ENCODE measurements around the gene C2orf78.

C2orf78 gene

DNA sequence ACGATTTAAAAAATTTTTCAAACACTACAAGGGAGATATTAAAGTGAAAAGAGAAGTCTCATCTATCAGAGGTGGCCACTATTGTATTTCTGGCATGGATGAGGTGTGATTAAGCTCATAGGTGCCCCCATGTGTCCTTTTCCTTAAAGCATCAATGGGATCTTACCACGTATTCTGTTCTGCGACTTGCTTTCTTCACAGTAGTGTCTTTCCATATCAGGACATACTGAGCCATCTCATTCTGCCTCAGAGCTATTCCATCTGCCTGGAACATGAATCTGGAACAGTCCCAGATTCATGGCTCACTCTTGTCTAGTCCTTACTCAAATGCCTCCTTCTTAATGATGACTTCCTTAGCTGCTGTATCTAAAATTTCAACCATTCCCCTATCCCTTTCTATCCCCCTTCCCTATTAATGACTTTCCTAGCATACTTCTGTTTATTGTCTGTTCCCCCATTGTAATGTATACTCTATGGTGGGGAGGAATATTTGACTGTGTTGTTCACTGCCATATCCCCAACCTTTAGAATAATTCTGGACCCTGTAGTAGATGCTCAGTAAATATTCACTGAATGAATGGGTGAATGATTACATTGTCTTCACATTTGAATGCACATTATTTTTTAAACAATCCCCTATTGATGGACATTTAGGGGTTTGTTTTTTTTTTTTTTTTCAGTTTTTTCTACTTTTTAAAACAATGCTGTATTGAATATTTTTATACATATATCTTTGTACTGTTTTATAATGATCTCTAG, 55.8 kb downstream of the C2orf78 start:
- Histone ChIP-seq H3K4me3 (ENCODE audit: low read length) (no peak overlapping the region), H3K36me3 (ENCODE audit: insufficient read depth, low read length) (peaks cover 58% of the 10 kb centered on the region), H3K4me1 (ENCODE audit: insufficient read depth, low read length) (no peaks in the 10 kb centered on the region), H3K27me3 (ENCODE audit: insufficient read depth, low read length) (no peaks in the 10 kb centered on the region), H3K9ac (ENCODE audit: low read depth, low read length) (no peak overlapping the region), H3K27ac (ENCODE audit: low read depth, low read length) (no peak overlapping the region), H3K9me3 (ENCODE audit: insufficient read depth, low read depth, low read length) (no peaks in the 10 kb centered on the region)
- 82% methylated on average over 2 of the region's 3 CpGs for WGBS

- Histone ChIP-seq H3K9me3 (ENCODE audit: insufficient read depth, low read depth, low read length) (no peaks in the 10 kb centered on the region), H3K36me3 (ENCODE audit: insufficient read depth, low read length) (peaks cover 70% of the 10 kb centered on the region), H3K9ac (ENCODE audit: low read depth, low read length) (no peak overlapping the region), H3K4me1 (ENCODE audit: insufficient read depth, low read length) (no peaks in the 10 kb centered on the region), H3K27ac (ENCODE audit: low read depth, low read length) (no peak overlapping the region), H3K4me3 (ENCODE audit: low read length) (no peak overlapping the region), H3K27me3 (ENCODE audit: insufficient read depth, low read length) (no peaks in the 10 kb centered on the region)
- WGBS: 87% methylated on average over 5 of the region's 5 CpGs
Observed at GRCh38 chr2:73841912-73842738, 58.1 kb downstream of the C2orf78 start.

DNA sequence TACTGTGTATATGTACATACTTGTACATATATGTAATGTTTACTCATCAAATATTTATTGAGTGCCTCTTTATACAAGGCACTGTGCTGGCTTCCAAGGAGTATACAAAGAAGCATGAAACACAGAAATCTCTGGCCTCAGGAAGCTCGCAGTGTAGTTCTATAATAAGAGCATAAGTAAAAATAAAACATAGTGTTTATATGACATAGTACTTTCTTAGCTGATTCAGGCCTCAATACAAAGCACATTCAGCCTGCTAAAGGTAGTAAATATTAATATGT, 58.7 kb downstream of the C2orf78 start:
- no peak overlapping the region for H3K27ac ChIP-seq (ENCODE audit: low read depth, low read length)
- peaks cover 76% of the 10 kb centered on the region for H3K36me3 ChIP-seq (ENCODE audit: insufficient read depth, low read length)
- H3K4me3 ChIP-seq (ENCODE audit: low read length): no peak overlapping the region
- H3K4me1 ChIP-seq (ENCODE audit: insufficient read depth, low read length): no peaks in the 10 kb centered on the region
- WGBS: no CpG with 5 or more reads among the region's 1 CpG
- no peaks in the 10 kb centered on the region for H3K27me3 ChIP-seq (ENCODE audit: insufficient read depth, low read length)
- no peaks in the 10 kb centered on the region for H3K9me3 ChIP-seq (ENCODE audit: insufficient read depth, low read depth, low read length)
- H3K9ac ChIP-seq (ENCODE audit: low read depth, low read length): no peak overlapping the region

DNA sequence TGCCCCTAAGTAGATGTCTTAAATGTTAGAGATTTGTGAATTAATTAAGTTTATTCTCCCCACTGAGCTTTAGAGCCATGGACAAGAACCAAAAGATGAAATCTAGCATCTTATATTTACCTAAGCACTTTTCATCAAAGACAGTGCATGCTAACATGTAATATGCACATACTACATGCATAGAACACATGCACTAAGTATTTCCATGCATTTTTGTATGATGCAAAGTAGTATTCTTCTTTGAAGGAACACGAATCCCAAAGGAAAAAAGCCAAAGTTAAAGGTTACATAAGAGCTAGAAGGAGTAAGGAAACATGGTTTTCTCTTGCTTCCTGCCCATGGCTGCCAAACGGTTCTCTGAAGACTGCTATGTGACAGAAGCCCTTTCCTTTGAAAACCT, 60.1 kb downstream of the C2orf78 start:
- H3K36me3 ChIP-seq (ENCODE audit: insufficient read depth, low read length): peaks cover 86% of the 10 kb centered on the region
- H3K9ac ChIP-seq (ENCODE audit: low read depth, low read length): no peak overlapping the region
- H3K27me3 ChIP-seq (ENCODE audit: insufficient read depth, low read length): no peaks in the 10 kb centered on the region
- no peaks in the 10 kb centered on the region for H3K9me3 ChIP-seq (ENCODE audit: insufficient read depth, low read depth, low read length)
- no peak overlapping the region for H3K4me3 ChIP-seq (ENCODE audit: low read length)
- no peaks in the 10 kb centered on the region for H3K4me1 ChIP-seq (ENCODE audit: insufficient read depth, low read length)
- H3K27ac ChIP-seq (ENCODE audit: low read depth, low read length): no peak overlapping the region
- 95% methylated on average over 2 of the region's 2 CpGs for WGBS

DNA sequence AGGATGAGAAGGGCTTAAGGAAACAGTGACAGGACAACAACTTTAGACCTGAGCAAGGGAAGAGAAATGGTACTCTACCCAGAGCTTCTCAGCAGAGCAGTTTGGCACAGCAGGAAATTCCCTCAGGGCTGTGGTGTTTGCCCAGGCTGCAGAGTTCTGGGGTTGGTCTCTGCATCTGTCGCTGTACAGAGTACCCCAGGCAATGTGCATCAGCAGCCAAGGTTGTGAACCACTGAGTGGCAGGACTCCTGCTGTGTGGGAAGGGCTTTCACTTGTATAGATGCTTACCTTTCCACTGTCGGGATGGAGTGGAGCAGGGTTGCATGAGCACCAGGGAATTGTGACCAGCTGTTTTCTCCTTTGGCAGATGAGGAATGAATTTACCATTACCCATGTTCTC, 66.0 kb downstream of the C2orf78 start:
- Histone ChIP-seq H3K9me3 (ENCODE audit: insufficient read depth, low read depth, low read length) (no peaks in the 10 kb centered on the region), H3K27ac (ENCODE audit: low read depth, low read length) (no peak overlapping the region), H3K9ac (ENCODE audit: low read depth, low read length) (no peak overlapping the region), H3K4me1 (ENCODE audit: insufficient read depth, low read length) (no peaks in the 10 kb centered on the region), H3K4me3 (ENCODE audit: low read length) (no peak overlapping the region), H3K27me3 (ENCODE audit: insufficient read depth, low read length) (no peaks in the 10 kb centered on the region), H3K36me3 (ENCODE audit: insufficient read depth, low read length) (peaks cover 96% of the 10 kb centered on the region)
- 95% methylated on average over 2 of the region's 2 CpGs for WGBS

DNA sequence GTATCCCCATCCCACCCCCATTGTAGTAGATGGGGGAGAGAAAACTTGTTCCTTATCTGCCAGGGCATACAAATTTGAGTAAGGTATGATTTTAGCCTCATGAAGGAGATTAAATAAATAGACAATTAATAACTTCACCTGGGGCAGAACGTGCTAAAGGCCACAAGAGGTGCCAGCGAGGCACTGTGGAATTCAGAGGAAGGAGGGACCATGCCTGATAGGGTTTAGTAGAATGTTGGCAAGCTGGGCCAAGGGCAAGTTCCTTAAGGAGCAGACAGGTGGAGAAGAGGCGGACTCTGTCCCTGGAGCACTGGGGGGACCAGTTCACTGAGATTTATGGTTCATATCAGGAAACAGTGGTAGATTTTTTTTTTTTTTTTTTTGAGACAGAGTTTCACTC, 67.3 kb downstream of the C2orf78 start:
- Histone ChIP-seq H3K4me3 (ENCODE audit: low read length) (no peak overlapping the region), H3K36me3 (ENCODE audit: insufficient read depth, low read length) (peaks cover 95% of the 10 kb centered on the region), H3K4me1 (ENCODE audit: insufficient read depth, low read length) (no peaks in the 10 kb centered on the region), H3K27ac (ENCODE audit: low read depth, low read length) (no peak overlapping the region), H3K9me3 (ENCODE audit: insufficient read depth, low read depth, low read length) (no peaks in the 10 kb centered on the region), H3K9ac (ENCODE audit: low read depth, low read length) (no peak overlapping the region), H3K27me3 (ENCODE audit: insufficient read depth, low read length) (no peaks in the 10 kb centered on the region)
- WGBS: 91% methylated on average over 3 of the region's 3 CpGs

DNA sequence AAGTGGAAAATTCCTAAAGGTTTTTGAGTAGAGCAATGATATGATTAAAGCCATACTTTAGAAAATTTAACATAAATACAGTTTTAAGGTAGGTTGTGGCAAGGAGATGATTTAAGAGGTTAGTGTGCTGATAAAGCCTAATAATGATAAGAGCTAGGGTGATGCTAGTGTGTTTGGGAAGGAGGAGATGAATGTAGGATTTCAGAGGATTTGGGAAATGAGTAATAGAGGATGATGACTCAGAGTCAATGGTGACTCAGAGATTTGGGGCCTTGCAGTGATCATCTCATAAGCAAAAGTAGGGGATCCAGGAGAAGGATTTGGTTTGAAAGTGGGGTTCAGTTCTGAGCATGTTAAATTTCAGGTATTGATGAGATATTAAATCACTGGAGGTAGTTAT, 68.0 kb downstream of the C2orf78 start:
- no peak overlapping the region for H3K9ac ChIP-seq (ENCODE audit: low read depth, low read length)
- no peaks in the 10 kb centered on the region for H3K4me1 ChIP-seq (ENCODE audit: insufficient read depth, low read length)
- no peak overlapping the region for H3K27ac ChIP-seq (ENCODE audit: low read depth, low read length)
- H3K4me3 ChIP-seq (ENCODE audit: low read length): no peak overlapping the region
- H3K27me3 ChIP-seq (ENCODE audit: insufficient read depth, low read length): no peaks in the 10 kb centered on the region
- peaks cover 95% of the 10 kb centered on the region for H3K36me3 ChIP-seq (ENCODE audit: insufficient read depth, low read length)
- no peaks in the 10 kb centered on the region for H3K9me3 ChIP-seq (ENCODE audit: insufficient read depth, low read depth, low read length)

- 91% methylated on average over 2 of the region's 2 CpGs for WGBS
- H3K4me3 ChIP-seq (ENCODE audit: low read length): no peak overlapping the region
- H3K27ac ChIP-seq (ENCODE audit: low read depth, low read length): no peak overlapping the region
- H3K9ac ChIP-seq (ENCODE audit: low read depth, low read length): no peak overlapping the region
- no peaks in the 10 kb centered on the region for H3K4me1 ChIP-seq (ENCODE audit: insufficient read depth, low read length)
- peaks cover 87% of the 10 kb centered on the region for H3K36me3 ChIP-seq (ENCODE audit: insufficient read depth, low read length)
- no peaks in the 10 kb centered on the region for H3K9me3 ChIP-seq (ENCODE audit: insufficient read depth, low read depth, low read length)
- H3K27me3 ChIP-seq (ENCODE audit: insufficient read depth, low read length): no peaks in the 10 kb centered on the region
Observed at GRCh38 chr2:73855526-73855925, 71.5 kb downstream of the C2orf78 start.

GRCh38 chr2:73856214-73856613, 72.2 kb downstream of the C2orf78 start:
- Histone ChIP-seq H3K9me3 (ENCODE audit: insufficient read depth, low read depth, low read length) (no peaks in the 10 kb centered on the region), H3K9ac (ENCODE audit: low read depth, low read length) (no peak overlapping the region), H3K36me3 (ENCODE audit: insufficient read depth, low read length) (peaks cover 87% of the 10 kb centered on the region), H3K27ac (ENCODE audit: low read depth, low read length) (no peak overlapping the region), H3K4me3 (ENCODE audit: low read length) (no peak overlapping the region), H3K4me1 (ENCODE audit: insufficient read depth, low read length) (no peaks in the 10 kb centered on the region), H3K27me3 (ENCODE audit: insufficient read depth, low read length) (no peaks in the 10 kb centered on the region)

DNA sequence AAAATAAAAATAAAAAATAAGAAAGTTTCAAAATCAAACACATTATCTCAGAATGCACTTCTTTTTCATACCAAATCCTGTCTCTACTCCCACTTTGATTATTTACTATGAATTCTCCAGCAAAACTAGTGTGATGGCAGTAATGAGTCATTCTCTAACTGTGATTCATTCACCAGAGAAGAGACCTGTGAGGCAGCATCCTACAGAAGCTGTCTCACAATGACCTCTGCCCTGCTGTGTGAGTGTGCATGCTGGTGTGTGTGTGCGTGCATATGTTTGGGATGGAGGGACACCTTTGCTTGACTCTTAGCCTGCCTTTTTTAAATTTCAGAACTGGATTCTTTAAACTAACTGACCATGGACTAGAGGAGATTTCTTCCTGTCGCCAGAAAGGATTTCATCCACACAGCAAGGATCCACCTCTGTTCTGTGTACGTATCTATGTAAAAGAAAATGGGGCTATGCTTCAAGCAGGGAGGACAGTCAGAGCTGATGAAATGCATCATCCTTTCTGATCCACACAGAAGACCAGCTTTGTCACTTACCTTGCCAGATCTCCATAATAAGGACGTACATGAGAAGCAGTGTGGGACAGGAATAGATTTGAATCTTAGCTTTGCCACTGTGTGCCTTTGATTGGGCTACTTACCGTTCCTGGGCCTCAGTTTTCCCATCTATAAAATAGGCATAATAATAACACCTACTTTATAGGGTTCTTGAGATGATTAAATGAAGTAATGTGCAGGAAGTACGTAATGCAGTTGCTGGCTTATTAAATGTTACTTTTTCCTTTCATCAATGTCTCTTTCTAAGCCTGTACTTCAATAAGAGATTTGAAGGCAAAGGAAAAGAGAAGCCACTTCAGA, 76.0 kb downstream of the C2orf78 start:
- WGBS: 95% methylated on average over 4 of the region's 6 CpGs

GRCh38 chr2:73862987-73863386, 79.0 kb downstream of the C2orf78 start:
- H3K9ac ChIP-seq (ENCODE audit: low read depth, low read length): no peak overlapping the region
- WGBS: 94% methylated on average over 2 of the region's 2 CpGs

More for the DNA sequence above, 76.0 kb downstream of the C2orf78 start:
- Histone ChIP-seq H3K4me1 (ENCODE audit: insufficient read depth, low read length) (no peaks in the 10 kb centered on the region), H3K27me3 (ENCODE audit: insufficient read depth, low read length) (no peaks in the 10 kb centered on the region), H3K9me3 (ENCODE audit: insufficient read depth, low read depth, low read length) (no peaks in the 10 kb centered on the region), H3K4me3 (ENCODE audit: low read length) (no peak overlapping the region), H3K36me3 (ENCODE audit: insufficient read depth, low read length) (peaks cover 88% of the 10 kb centered on the region), H3K27ac (ENCODE audit: low read depth, low read length) (no peak overlapping the region), H3K9ac (ENCODE audit: low read depth, low read length) (no peak overlapping the region)

More at GRCh38 chr2:73862987-73863386, 79.0 kb downstream of the C2orf78 start:
- Histone ChIP-seq H3K36me3 (ENCODE audit: insufficient read depth, low read length) (peaks cover 81% of the 10 kb centered on the region), H3K27ac (ENCODE audit: low read depth, low read length) (no peak overlapping the region), H3K27me3 (ENCODE audit: insufficient read depth, low read length) (no peaks in the 10 kb centered on the region), H3K4me1 (ENCODE audit: insufficient read depth, low read length) (no peaks in the 10 kb centered on the region), H3K9me3 (ENCODE audit: insufficient read depth, low read depth, low read length) (no peaks in the 10 kb centered on the region), H3K4me3 (ENCODE audit: low read length) (no peak overlapping the region)

Data from HUES64 (cell line).